Fibroblast of pulmonary artery (primary cell): ENCODE data around the gene UBIAD1.
"Not testable (repeated sequence)": the region's sequence is repeated elsewhere in the genome, so short reads cannot be mapped to it uniquely, and the experiment has no call there.

Experiments used
- DNase-seq: peaks from one replicate; pipeline ENCODE4 v3.0.0-alpha.2; 2010; ENCODE audit warnings: low read depth
- H3K4me3 ChIP-seq: replicated peaks from 2 replicates; pipeline ENCODE4 v1.5.1; 2011; ENCODE audit warnings: low read depth, mild to moderate bottlenecking, control low read depth, low read length, moderate library complexity
- TF ChIP-seq, protein P1 (sequence below): IDR thresholded peaks from 2 replicates; pipeline ENCODE4 v1.5.1; 2011; ENCODE audit warnings: mild to moderate bottlenecking, control low read depth, low read length, inconsistent platforms; ENCODE audit errors: missing control alignments

The UBIAD1 gene

DNA sequence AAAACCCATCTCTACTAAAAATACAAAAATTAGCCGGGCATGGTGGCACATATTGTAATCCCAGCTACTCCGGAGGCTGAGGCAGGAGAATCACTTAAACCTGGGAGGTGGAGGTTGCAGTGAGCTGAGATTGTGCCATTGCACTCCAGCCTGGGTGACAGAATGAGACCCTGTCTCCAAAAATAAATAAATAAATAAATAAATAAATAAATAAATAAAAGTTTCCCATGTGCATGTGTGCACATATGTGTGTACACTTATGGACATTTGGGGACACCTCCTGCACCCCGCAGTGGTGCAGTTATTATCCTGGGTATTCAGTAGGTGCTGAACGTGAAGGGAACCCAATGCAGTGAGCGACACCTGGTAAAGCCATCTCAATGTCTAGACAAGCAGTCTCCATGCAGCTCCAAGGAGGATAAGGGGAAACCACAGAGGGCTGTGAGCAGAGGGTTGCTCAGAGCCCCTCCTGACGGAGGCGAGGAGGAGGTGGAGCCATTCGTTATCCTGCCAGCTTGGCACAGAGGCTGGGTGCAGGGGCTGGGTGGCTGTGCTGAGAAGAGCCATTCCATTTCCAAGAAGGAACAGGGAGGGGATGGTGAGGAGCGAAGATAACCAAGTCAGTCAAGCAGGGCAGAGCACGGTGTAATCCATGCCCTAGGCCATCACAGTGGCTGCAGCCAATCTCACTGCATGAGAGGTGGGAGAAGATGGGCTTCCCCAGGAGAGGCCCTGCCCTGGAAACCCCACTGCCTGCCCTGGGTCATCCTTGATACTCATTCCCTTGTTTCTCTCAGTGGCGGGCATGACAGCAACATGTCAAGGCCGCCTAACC is 25.6 kb downstream of the UBIAD1 start:
- TF ChIP-seq, protein P1, sequence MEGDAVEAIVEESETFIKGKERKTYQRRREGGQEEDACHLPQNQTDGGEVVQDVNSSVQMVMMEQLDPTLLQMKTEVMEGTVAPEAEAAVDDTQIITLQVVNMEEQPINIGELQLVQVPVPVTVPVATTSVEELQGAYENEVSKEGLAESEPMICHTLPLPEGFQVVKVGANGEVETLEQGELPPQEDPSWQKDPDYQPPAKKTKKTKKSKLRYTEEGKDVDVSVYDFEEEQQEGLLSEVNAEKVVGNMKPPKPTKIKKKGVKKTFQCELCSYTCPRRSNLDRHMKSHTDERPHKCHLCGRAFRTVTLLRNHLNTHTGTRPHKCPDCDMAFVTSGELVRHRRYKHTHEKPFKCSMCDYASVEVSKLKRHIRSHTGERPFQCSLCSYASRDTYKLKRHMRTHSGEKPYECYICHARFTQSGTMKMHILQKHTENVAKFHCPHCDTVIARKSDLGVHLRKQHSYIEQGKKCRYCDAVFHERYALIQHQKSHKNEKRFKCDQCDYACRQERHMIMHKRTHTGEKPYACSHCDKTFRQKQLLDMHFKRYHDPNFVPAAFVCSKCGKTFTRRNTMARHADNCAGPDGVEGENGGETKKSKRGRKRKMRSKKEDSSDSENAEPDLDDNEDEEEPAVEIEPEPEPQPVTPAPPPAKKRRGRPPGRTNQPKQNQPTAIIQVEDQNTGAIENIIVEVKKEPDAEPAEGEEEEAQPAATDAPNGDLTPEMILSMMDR = no peak
- no peak overlapping the region for H3K4me3 ChIP-seq
- no peak for DNase-seq

DNA sequence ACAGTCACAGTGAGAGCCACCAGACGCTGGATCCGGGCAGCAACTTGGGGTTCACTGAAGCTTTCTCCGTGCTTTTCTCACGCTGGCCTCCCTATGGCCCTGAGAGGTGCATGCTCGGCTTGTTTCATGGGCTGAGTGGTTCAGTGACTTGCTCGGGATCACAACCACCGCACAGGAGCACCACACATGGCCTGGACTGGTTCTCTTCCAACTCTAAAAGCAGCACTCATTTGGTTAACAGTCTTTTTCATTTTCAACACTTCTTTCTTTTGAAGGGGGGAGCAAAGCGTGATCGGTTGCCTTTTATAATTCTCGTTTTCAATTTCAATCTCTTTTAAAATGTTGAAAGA is 26.2 kb downstream of the UBIAD1 start:
- DNase-seq = no peak
- TF ChIP-seq, protein P1 = no peak
- no peak overlapping the region for H3K4me3 ChIP-seq

DNA sequence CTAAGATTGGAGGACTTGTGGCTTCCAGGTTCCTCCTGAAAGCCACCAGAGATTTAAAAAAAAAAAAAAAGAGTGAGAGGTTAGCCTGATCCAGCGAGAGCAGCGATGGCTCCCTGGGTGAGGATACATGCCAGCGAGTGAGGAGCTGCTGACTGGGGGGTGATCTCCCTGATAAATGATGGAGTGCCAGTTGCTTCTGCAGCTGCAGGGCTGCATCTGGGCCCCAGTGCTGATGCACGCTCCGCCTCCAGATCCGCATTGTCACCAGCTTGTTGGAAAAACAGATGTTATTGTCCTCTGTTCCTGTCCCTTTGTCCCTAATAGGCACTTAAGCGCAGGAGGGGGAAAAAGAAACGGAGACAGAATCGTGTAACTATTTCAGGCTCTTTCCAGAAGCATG is 28.6 kb downstream of the UBIAD1 start:
- DNase-seq = no peak
- TF ChIP-seq, protein P1 = no peak
- no peak overlapping the region for H3K4me3 ChIP-seq

DNA sequence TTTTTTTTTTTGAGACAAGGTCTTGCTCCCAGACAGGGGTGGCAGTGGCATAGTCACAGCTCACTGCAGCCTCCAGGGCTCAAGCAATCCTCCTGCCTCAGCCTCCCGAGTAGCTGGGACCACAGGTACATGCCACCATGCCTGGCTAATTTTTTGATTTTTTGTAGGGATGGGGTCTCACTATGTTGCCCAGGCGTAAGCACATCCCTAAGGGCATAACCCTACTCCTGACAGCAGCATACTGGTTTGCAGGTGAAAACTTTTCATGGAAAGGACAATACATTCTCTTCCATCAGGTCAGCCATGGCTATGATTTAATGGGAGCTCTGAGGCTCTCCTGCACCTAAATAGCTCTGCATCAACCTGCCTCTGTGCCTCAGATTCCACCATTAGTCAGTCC is 29.4 kb downstream of the UBIAD1 start:
- TF ChIP-seq, protein P1 = no peak
- no peak overlapping the region for H3K4me3 ChIP-seq
- no peak for DNase-seq

DNA sequence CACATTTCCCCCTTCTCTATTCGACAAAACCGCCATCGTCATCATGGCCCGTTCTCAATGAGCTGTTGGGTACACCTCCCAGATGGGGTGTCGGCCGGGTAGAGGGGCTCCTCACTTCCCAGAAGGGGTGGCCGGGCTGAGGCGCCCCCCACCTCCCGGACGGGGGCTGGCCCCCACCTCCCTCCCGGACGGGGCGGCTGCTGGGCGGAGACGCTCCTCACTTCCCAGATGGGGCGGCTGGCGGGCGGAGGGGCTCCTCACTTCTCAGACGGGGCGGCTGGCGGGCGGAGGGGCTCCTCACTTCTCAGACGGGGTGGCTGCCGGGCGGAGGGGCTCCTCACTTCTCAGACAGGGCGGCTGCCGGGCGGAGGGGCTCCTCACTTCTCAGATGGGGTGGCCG is 32.5 kb downstream of the UBIAD1 start:
- DNase-seq, H3K4me3 ChIP-seq: not testable (repeated sequence)

DNA sequence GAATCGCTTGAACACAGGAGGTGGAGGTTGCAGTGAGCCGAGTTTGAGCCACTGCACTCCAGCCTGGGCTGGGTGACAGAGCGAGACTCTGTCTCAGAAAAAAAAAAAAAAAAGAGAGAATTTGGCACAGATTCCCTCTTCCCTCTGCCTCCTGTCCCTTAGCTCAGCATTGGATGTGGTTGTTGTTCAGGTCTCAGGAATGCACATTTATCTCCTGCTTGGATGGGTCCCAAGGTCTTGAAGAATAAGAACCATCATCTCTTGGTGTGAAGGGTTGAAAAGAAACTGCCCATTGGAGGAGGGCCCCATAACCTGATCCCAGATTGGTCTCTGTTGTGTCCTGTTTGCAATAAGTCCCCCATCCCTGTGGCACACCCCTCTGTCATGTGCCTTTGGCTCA is 34.9 kb downstream of the UBIAD1 start:
- TF ChIP-seq, protein P1 = no peak
- peak; percentile 30 for DNase-seq
- H3K4me3 ChIP-seq = no peak overlapping the region

DNA sequence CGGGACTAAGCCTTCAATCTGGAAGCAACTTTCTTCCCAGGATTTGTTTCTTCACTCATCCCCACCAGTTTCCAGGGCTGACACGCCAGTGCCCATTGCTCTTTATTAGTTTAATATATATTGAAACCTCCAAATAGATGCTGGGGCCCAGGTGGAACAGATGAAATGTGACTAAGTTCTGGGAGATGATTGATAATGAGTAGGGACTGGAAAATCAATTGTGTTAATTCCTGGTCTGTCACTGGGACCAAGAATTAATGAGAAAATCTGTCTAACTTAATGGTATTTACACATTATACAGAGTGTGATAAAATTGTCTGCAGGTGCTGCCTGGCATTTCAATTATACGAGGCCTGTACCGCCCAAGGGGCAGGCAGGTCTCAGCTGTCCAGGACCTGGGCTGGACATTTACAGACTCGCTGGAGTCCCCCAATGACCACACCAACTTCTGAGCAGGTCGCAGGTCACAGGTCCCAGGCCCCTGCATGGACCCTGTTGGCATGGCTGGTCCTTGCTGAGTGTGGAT is 35.8 kb downstream of the UBIAD1 start:
- TF ChIP-seq, protein P1 = no peak
- no peak for DNase-seq

More for the DNA sequence above, 35.8 kb downstream of the UBIAD1 start:
- H3K4me3 ChIP-seq = no peak overlapping the region
